Thyroid gland (tissue), 4 donors: ENCODE data around the gene RAB28. TPM values are rescaled to one million over a fixed set of nuclear protein-coding genes. Genes with fewer than 3 reads are reported as not detected.

Source experiments
- DNase-seq, 2 donors: peaks; one replicate each; pipeline ENCODE4 v3.0.0-alpha.2; 2019
- H3K27ac ChIP-seq, 3 donors: fragments of 200-600 bp; sonication (generic); 1 replicate in 2 of 3; 2 replicates in 1 of 3; pipeline ENCODE4 v1.5.1; 2016 to 2019; ENCODE audit warnings: mild to moderate bottlenecking in 1 of 3, moderate library complexity in 1 of 3
- H3K27me3 ChIP-seq: fragments of 200-600 bp; sonication (generic); one replicate; pipeline ENCODE4 v1.5.1; 2019
- H3K36me3 ChIP-seq, 2 donors: fragments of 200-600 bp; sonication (generic); one replicate each; pipeline ENCODE4 v1.5.1; 2016 to 2019
- H3K4me1 ChIP-seq, 2 donors: fragments of 200-600 bp; sonication (generic); one replicate each; pipeline ENCODE4 v1.5.1; 2017 to 2019
- H3K4me3 ChIP-seq, 3 donors: fragments of 200-600 bp; sonication (generic); replicated peaks in 1 of 3; 1 replicate in 2 of 3; 2 replicates in 1 of 3; pipeline ENCODE4 v1.5.1; 2016; ENCODE audit warnings: mild to moderate bottlenecking in 1 of 3
- H3K9me3 ChIP-seq: fragments of 200-600 bp; sonication (generic); one replicate; pipeline ENCODE4 v1.5.1; 2017
- CTCF ChIP-seq, 6 experiments: fragments of 200-600 bp in 3 of 6; fragments of 450-650 bp in 3 of 6; sonication (generic) in 3 of 6; IDR thresholded peaks; one replicate each; pipeline ENCODE4 v1.5.1; 2016 to 2019; ENCODE audit warnings: antibody characterized with exemption in 6 of 6, mild to moderate bottlenecking in 2 of 6, inconsistent platforms in 1 of 6, moderate library complexity in 1 of 6
- POLR2A ChIP-seq, 2 donors: fragments of 450-650 bp; IDR thresholded peaks; one replicate each; pipeline ENCODE4 v1.6.1; 2017; ENCODE audit warnings: antibody characterized with exemption in 2 of 2, mild to moderate bottlenecking in 2 of 2, moderate library complexity in 1 of 2
- WGBS, 2 donors: methylation state at CpG; one replicate each; pipeline ENCODE4 v1.1.5; 2017; 5-methylcytosine and 5-hydroxymethylcytosine counted together
- intact Hi-C: fragments of 100-400 bp; cut with DNase I; formaldehyde crosslinking; loops from one replicate; pipeline ENCODE4 v1.15.1; 2023
- total RNA-seq, 4 donors: library from RNA; depleted of rRNA; stranded (reverse); fragments of >200 nt; gene quantifications; one replicate each; pipeline ENCODE4 v1.2.3, GENCODE V29; 2016

The RAB28 gene
- total RNA-seq, 4 donors from 2014 or later = 25.1 to 30.0 (median 25.4) TPM

GRCh38 chr4:13528821-13529127 is 44.6 kb upstream of the RAB28 start:
- Histone ChIP-seq H3K27me3 (peaks cover 82% of the 10 kb centered on the region), H3K4me1 (peaks cover 0 to 6% of the 10 kb centered on the region in 2 donors), H3K4me3 (no peak overlapping the region), H3K27ac (no peak overlapping the region), H3K9me3 (no peaks in the 10 kb centered on the region), H3K36me3 (no peaks in the 10 kb centered on the region)
- 9 to 22% methylated on average over 5 of the region's 5 CpGs for WGBS, 2 donors
- TF ChIP-seq POLR2A (IDR thresholded peaks at IDR 0.05) (no peak), CTCF (IDR thresholded peaks at IDR 0.05) (no peak)
- intact Hi-C loops = no loop called here
- no peak for DNase-seq

- DNase-seq = no peak
- no peaks in the 10 kb centered on the region for H3K9me3 ChIP-seq
- TF ChIP-seq CTCF (IDR thresholded peaks at IDR 0.05) (no peak), POLR2A (IDR thresholded peaks at IDR 0.05) (no peak)
- H3K36me3 ChIP-seq = no peaks in the 10 kb centered on the region
- intact Hi-C loops = no loop called here
- no peak overlapping the region for H3K27ac ChIP-seq
- H3K27me3 ChIP-seq = peaks cover 83% of the 10 kb centered on the region
- H3K4me3 ChIP-seq = no peak overlapping the region
- 9 to 10% methylated on average over 21 to 25 of the region's 35 CpGs for WGBS, 2 donors
- peaks cover 0 to 6% of the 10 kb centered on the region in 2 donors for H3K4me1 ChIP-seq
Observed at GRCh38 chr4:13527981-13528820, 44.1 kb upstream of the RAB28 start.

- intact Hi-C loops = no loop called here
- 5 to 12% methylated on average over 37 to 40 of the region's 46 CpGs for WGBS, 2 donors
- DNase-seq = no peak
- H3K27me3 ChIP-seq = peaks cover 79% of the 10 kb centered on the region
- TF ChIP-seq CTCF (IDR thresholded peaks at IDR 0.05) = no peak
- peaks cover 0 to 6% of the 10 kb centered on the region in 2 donors for H3K4me1 ChIP-seq
- no peak overlapping the region for H3K27ac ChIP-seq
- no peaks in the 10 kb centered on the region for H3K9me3 ChIP-seq
- H3K4me3 ChIP-seq = no peak overlapping the region
- H3K36me3 ChIP-seq = no peaks in the 10 kb centered on the region
Observed at GRCh38 chr4:13527192-13527980, 43.2 kb upstream of the RAB28 start.

- WGBS, 2 donors = 38 to 64% methylated on average over 3 of the region's 3 CpGs
- Histone ChIP-seq H3K27ac (no peak overlapping the region), H3K4me3 (no peak overlapping the region), H3K27me3 (peaks cover 76% of the 10 kb centered on the region), H3K36me3 (no peaks in the 10 kb centered on the region), H3K4me1 (peaks cover 0 to 6% of the 10 kb centered on the region in 2 donors), H3K9me3 (no peaks in the 10 kb centered on the region)
- no peak for DNase-seq
- intact Hi-C loops = no loop called here
- TF ChIP-seq POLR2A (IDR thresholded peaks at IDR 0.05) (no peak), CTCF (IDR thresholded peaks at IDR 0.05) (no peak)
Observed at GRCh38 chr4:13526658-13527057, 42.5 kb upstream of the RAB28 start.
